Stimulated activated CD4-positive, alpha-beta T cell treated with anti-CD3 and anti-CD28 coated beads, Interleukin-2, amount 100 ng/mL, for 24 hours (primary cell): Measurements from ENCODE around the gene FBXO31.
"Not testable (repeated sequence)": the region's sequence is repeated elsewhere in the genome, so short reads cannot be mapped to it uniquely, and the experiment has no call there.

Experiments used
- DNase-seq, 2 donors: peaks; one replicate each; pipeline ENCODE4 v3.0.0-alpha.2; 2020

Gene FBXO31

GRCh38 chr16:87411375-87412271, 28.0 kb upstream of the FBXO31 start:
- DNase-seq = no peak

- DNase-seq = no peak
Observed at GRCh38 chr16:87410968-87411367, 27.4 kb upstream of the FBXO31 start.

- no peak for DNase-seq
Observed at GRCh38 chr16:87410530-87410929, 27.0 kb upstream of the FBXO31 start.

GRCh38 chr16:87409781-87410180, 26.2 kb upstream of the FBXO31 start:
- no peak for DNase-seq

- no peak for DNase-seq
Observed at GRCh38 chr16:87409153-87409552, 25.6 kb upstream of the FBXO31 start.

GRCh38 chr16:87407511-87408112, 24.0 kb upstream of the FBXO31 start:
- no peak for DNase-seq

- DNase-seq = no peak
Observed at GRCh38 chr16:87406495-87407088, 23.0 kb upstream of the FBXO31 start.

GRCh38 chr16:87404764-87405625, 21.4 kb upstream of the FBXO31 start:
- DNase-seq = no peak

GRCh38 chr16:87395181-87395842, 11.7 kb upstream of the FBXO31 start:
- DNase-seq = no peak

- no peak for DNase-seq
Observed at GRCh38 chr16:87393680-87394055, 10.1 kb upstream of the FBXO31 start.

GRCh38 chr16:87392821-87393679, 9.5 kb upstream of the FBXO31 start:
- peak; percentile 58 to 59 for DNase-seq

GRCh38 chr16:87391950-87392820, 8.6 kb upstream of the FBXO31 start, which contains the start of gene MAP1LC3B:
Gene MAP1LC3B (plus strand): TSS chr16:87392336. CDS start chr16:87392428, 92 bp downstream.
- DNase-seq = peak; percentile 97 to 98

- peak; percentile 37 to 38 for DNase-seq
Observed at GRCh38 chr16:87391324-87391949, 7.9 kb upstream of the FBXO31 start.

GRCh38 chr16:87390641-87391323, 7.2 kb upstream of the FBXO31 start:
- DNase-seq = no peak

- not testable (repeated sequence) for DNase-seq
Observed at GRCh38 chr16:87389914-87390313, 6.3 kb upstream of the FBXO31 start.

- DNase-seq = no peak
Observed at GRCh38 chr16:87389245-87389644, 5.7 kb upstream of the FBXO31 start.

- DNase-seq = no peak
Observed at GRCh38 chr16:87388818-87389134, 5.2 kb upstream of the FBXO31 start.

- DNase-seq = peak; percentile 78 to 85
Observed at GRCh38 chr16:87387942-87388817, 4.6 kb upstream of the FBXO31 start.
